ENCODE results near the gene TRAPPC3. TPM values are rescaled to one million over a fixed set of nuclear protein-coding genes. Genes with fewer than 3 reads are reported as not detected.

Gene TRAPPC3
- total and polyA plus RNA-seq, 2 donors (not counting 1 experiment from before 2014, with no cell fraction given) = 40.5 to 42.1 TPM

GRCh38 chr1:36111151-36111550 lies 38.1 kb downstream of the TRAPPC3 start:
- H3K9ac ChIP-seq (ENCODE audit: low read length) = no peak overlapping the region
- ATAC-seq (ENCODE audit: low read depth) (no peak), DNase-seq (no peak)
- POLR2A ChIA-PET = no interaction called here
- H3K27ac ChIP-seq (ENCODE audit: low read length in 2 of 2) = no peak overlapping the region
- no peaks in the 10 kb centered on the region for H3K4me1 ChIP-seq (ENCODE audit: control insufficient read depth in 2 of 2, insufficient read depth in 2 of 2, low read length in 2 of 2)
- no peak overlapping the region for H3K4me3 ChIP-seq (ENCODE audit: control extremely low read depth in 1 of 5, extremely low read depth in 1 of 5, insufficient read depth in 1 of 5, low read depth in 2 of 5, low read length in 4 of 5)
- H3K4me2 ChIP-seq (replicated peaks; ENCODE audit: low read depth, low read length, poor library complexity, severe bottlenecking) = no peak overlapping the region
- peaks cover 2% of the 10 kb centered on the region for H3K4me1 Mint-ChIP-seq
- H2AFZ ChIP-seq (ENCODE audit: insufficient read depth, low read depth, low read length, poor library complexity, severe bottlenecking) = no peak overlapping the region
- H3K36me3 ChIP-seq (replicated peaks in 1 of 2; ENCODE audit: control extremely low read depth in 1 of 2, control insufficient read depth in 1 of 2, extremely low read depth in 1 of 2, insufficient read depth in 2 of 2, low read length in 1 of 2) = no peaks in the 10 kb centered on the region
- H3K79me2 ChIP-seq (ENCODE audit: control insufficient read depth, insufficient read depth, low read length) = no peaks in the 10 kb centered on the region
- intact Hi-C loops (cut with micrococcal nuclease) = no loop called here
- 78% methylated on average over 3 of the region's 4 CpGs for WGBS (ENCODE audit: insufficient coverage)
- H4K20me1 ChIP-seq (ENCODE audit: control insufficient read depth, insufficient read depth, low read length, poor library complexity, severe bottlenecking) = no peaks in the 10 kb centered on the region
- no peak overlapping the region for H3K4me3 Mint-ChIP-seq
- TF ChIP-seq EZH2 (IDR thresholded peaks at IDR 0.05; ENCODE audit: borderline replicate concordance, insufficient read depth, low read depth, low read length, poor library complexity, severe bottlenecking) (no peak), CTCF (IDR thresholded peaks at IDR 0.05) (no peak)
- H3K9me3 ChIP-seq (ENCODE audit: control extremely low read depth in 1 of 3, control insufficient read depth in 2 of 3, insufficient read depth in 1 of 3, low read length in 2 of 3) = no peaks in the 10 kb centered on the region
- H3K27me3 ChIP-seq (replicated peaks in 1 of 4; ENCODE audit: control extremely low read depth in 1 of 4, control insufficient read depth in 3 of 4, insufficient read depth in 4 of 4, low read length in 3 of 4) = no peaks in the 10 kb centered on the region
- H3K27ac Mint-ChIP-seq = no peak overlapping the region
- H3K9me3 Mint-ChIP-seq (ENCODE audit: insufficient read depth) = no peaks in the 10 kb centered on the region
- H3K27me3 Mint-ChIP-seq = no peaks in the 10 kb centered on the region
- CTCF ChIA-PET = interaction anchor here (1.0 kb wide), 1 partner anchor 38 kb away, joined by 3 read pairs; the partner anchor contains the start of gene TRAPPC3

GRCh38 chr1:36109041-36109679 lies 40.1 kb downstream of the TRAPPC3 start:
- ATAC-seq (ENCODE audit: low read depth) (no peak), DNase-seq (no peak)
- Mint-ChIP-seq H3K27me3 (no peaks in the 10 kb centered on the region), H3K27ac (no peak overlapping the region), H3K9me3 (ENCODE audit: insufficient read depth) (no peaks in the 10 kb centered on the region), H3K4me3 (no peak overlapping the region), H3K4me1 (peaks cover 2% of the 10 kb centered on the region)
- Histone ChIP-seq H3K36me3 (replicated peaks in 1 of 2; ENCODE audit: control extremely low read depth in 1 of 2, control insufficient read depth in 1 of 2, extremely low read depth in 1 of 2, insufficient read depth in 2 of 2, low read length in 1 of 2) (no peaks in the 10 kb centered on the region), H3K9me3 (ENCODE audit: control extremely low read depth in 1 of 3, control insufficient read depth in 2 of 3, insufficient read depth in 1 of 3, low read length in 2 of 3) (no peaks in the 10 kb centered on the region), H3K79me2 (ENCODE audit: control insufficient read depth, insufficient read depth, low read length) (no peaks in the 10 kb centered on the region), H3K27me3 (replicated peaks in 1 of 4; ENCODE audit: control extremely low read depth in 1 of 4, control insufficient read depth in 3 of 4, insufficient read depth in 4 of 4, low read length in 3 of 4) (no peaks in the 10 kb centered on the region), H3K9ac (ENCODE audit: low read length) (no peak overlapping the region), H3K4me2 (replicated peaks; ENCODE audit: low read depth, low read length, poor library complexity, severe bottlenecking) (no peak overlapping the region), H3K4me1 (ENCODE audit: control insufficient read depth in 2 of 2, insufficient read depth in 2 of 2, low read length in 2 of 2) (no peaks in the 10 kb centered on the region), H4K20me1 (ENCODE audit: control insufficient read depth, insufficient read depth, low read length, poor library complexity, severe bottlenecking) (no peaks in the 10 kb centered on the region), H3K4me3 (ENCODE audit: control extremely low read depth in 1 of 5, extremely low read depth in 1 of 5, insufficient read depth in 1 of 5, low read depth in 2 of 5, low read length in 4 of 5) (no peak overlapping the region), H3K27ac (ENCODE audit: low read length in 2 of 2) (no peak overlapping the region), H2AFZ (ENCODE audit: insufficient read depth, low read depth, low read length, poor library complexity, severe bottlenecking) (peak overlapping the region; percentile 33)
- intact Hi-C loops (cut with micrococcal nuclease) = no loop called here
- no peak for TF ChIP-seq EZH2 (IDR thresholded peaks at IDR 0.05; ENCODE audit: borderline replicate concordance, insufficient read depth, low read depth, low read length, poor library complexity, severe bottlenecking)
- no peak for TF ChIP-seq CTCF (IDR thresholded peaks at IDR 0.05)
- CTCF ChIA-PET = no interaction called here
- POLR2A ChIA-PET = no interaction called here
- WGBS (ENCODE audit: insufficient coverage) = 17% methylated on average over 8 of the region's 11 CpGs
